ENCODE measurements around the gene NVL. TPM values are rescaled to one million over a fixed set of nuclear protein-coding genes. Genes with fewer than 3 reads are reported as not detected.

NVL gene
- total RNA-seq, 1 donor from 2014 or later = 34.6 TPM

- Histone ChIP-seq H3K27me3 (no peaks in the 10 kb centered on the region), H3K36me3 (no peaks in the 10 kb centered on the region), H3K27ac (no peak overlapping the region), H3K9me3 (no peaks in the 10 kb centered on the region), H3K4me3 (no peak overlapping the region), H3K4me1 (peaks cover 0 to 2% of the 10 kb centered on the region in 2 donors)
- DNase-seq (ENCODE audit: low spot score in 2 of 2) = no peak
- intact Hi-C loops (cut with DNase I) = no loop called here
- TF ChIP-seq CTCF (IDR thresholded peaks at IDR 0.05) = no peak
These were observed 152.5 kb downstream of the NVL start for GRCh38 chr1:224177356-224177999.

Other genes starting within 250 kb of the NVL start
- gene FBXO28, start 216.1 kb downstream of the NVL start, total RNA-seq = 4.8 TPM
- 68.1 TPM for gene DEGS1, start 146.9 kb downstream of the NVL start, total RNA-seq
- gene CNIH4, start 26.7 kb upstream of the NVL start, total RNA-seq = 26.9 TPM
- 31.8 TPM for gene WDR26, start 104.6 kb upstream of the NVL start, total RNA-seq